Measurements from ENCODE around the gene PIGB. TPM values are rescaled to one million over a fixed set of nuclear protein-coding genes. Genes with fewer than 3 reads are reported as not detected.
"Not testable (repeated sequence)": the region's sequence is repeated elsewhere in the genome, so short reads cannot be mapped to it uniquely, and the experiment has no call there.

Gene PIGB
- total RNA-seq, 4 donors from 2014 or later = 0.51 to 22.3 (median 10.9) TPM

DNA sequence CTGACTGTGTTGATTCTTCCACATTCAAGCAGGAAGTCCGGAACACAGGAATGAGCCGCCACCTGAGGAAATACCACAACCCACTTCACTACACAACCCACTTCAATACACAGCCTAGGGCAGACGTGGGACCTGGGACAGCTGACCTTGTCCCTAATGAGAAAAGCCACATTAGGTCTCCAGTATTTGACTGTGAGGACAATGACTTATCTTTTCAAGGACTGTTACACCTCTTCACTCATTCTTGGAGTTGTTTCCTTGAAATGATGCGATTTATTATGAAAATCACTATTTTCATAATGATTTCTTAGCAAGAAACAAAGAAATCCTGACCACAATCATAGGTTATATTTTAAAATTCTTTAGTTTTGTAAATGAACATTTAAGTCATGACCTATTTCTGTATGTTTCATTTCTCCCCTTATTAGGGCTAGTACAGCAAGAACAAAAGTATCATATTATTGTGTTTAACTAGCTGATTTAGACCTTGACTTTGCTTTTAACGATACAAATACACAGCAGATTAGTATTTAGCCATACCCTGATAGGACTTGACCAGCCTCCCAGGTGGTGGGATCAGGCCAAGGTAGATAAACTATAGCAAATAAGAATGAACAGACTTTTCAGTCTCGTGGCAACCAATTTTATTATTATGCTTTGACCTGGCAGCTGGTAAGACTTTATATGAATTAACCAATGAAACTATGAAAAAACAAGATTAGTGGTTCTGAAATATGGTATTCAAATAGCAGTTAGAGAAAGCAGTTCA is 35.5 kb upstream of the PIGB start:
- H3K9me3 ChIP-seq = no peaks in the 10 kb centered on the region
- intact Hi-C loops (cut with DNase I; ENCODE audit: low total_unique reads) = no loop called here
- no peaks in the 10 kb centered on the region for H3K4me1 ChIP-seq
- H3K36me3 ChIP-seq = no peaks in the 10 kb centered on the region
- H3K27me3 ChIP-seq = no peaks in the 10 kb centered on the region
- TF ChIP-seq CTCF (IDR thresholded peaks at IDR 0.05) (no peak), POLR2A (IDR thresholded peaks at IDR 0.05) (no peak)
- no peak overlapping the region for H3K27ac ChIP-seq
- no peak overlapping the region for H3K4me3 ChIP-seq
- DNase-seq = no peak

DNA sequence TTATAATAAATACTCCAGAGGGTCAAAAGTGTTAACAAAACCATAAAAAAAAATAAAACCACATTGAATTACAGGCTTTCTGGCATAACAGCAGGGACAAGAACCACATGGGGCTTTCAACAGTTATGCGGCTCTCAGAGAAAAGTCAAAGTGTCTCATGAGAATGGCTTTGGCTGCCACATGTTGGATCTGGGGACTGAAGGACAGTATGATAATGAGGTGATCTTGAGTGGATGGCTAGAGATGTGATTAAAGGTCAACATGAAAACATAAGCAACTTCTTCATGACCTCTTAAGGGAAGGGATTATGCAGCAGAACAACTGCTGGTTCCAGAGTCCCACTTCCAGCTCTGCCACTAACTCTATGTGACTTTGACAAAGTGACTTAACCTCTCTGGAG is 34.6 kb upstream of the PIGB start:
- Histone ChIP-seq H3K9me3 (no peaks in the 10 kb centered on the region), H3K4me1 (no peaks in the 10 kb centered on the region), H3K36me3 (no peaks in the 10 kb centered on the region), H3K27me3 (no peaks in the 10 kb centered on the region), H3K4me3 (no peak overlapping the region), H3K27ac (no peak overlapping the region)
- no peak for DNase-seq
- TF ChIP-seq CTCF (IDR thresholded peaks at IDR 0.05) = no peak
- intact Hi-C loops (cut with DNase I; ENCODE audit: low total_unique reads) = no loop called here

- DNase-seq; H3K36me3 ChIP-seq; H3K27ac ChIP-seq; H3K27me3 ChIP-seq; intact Hi-C loops (cut with DNase I; ENCODE audit: low total_unique reads); H3K9me3 ChIP-seq; H3K4me3 ChIP-seq; H3K4me1 ChIP-seq: not testable (repeated sequence)
Measured at GRCh38 chr15:55286442-55287189, 32.4 kb upstream of the PIGB start.

DNA sequence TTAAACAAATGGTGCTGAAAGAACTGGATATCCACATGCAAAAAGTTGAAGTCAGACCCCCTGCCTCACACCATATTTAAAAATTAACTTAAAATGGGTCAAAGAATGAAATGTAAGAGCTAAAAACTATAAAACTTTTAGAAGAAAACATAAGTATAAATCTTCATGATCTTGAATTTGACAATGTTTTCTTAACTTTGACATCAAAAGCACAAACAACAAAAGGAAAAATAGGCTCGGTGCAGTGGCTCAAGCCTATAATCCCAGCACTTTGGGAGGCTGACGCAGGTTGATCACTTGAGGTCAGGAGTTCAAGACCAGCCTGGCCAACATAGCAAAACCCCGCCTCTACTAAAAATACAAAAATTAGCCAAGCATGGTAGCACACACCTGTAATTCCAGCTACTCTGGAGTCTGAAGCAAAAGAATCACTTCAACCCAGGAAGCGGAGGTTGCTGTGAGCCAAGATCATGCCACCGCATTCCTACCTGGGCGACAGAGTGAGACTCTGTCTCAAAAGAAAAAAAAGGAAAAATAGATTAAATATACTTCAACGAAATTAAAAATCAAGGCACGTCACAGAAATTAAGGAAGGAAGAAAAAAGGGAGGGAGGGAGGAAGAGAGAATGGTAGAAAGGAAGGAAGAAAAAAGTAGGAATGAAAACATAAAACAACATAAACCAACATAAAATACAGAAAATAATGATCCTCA is 30.9 kb upstream of the PIGB start:
- H3K9me3 ChIP-seq = no peaks in the 10 kb centered on the region
- DNase-seq = no peak
- H3K27me3 ChIP-seq = no peaks in the 10 kb centered on the region
- H3K4me3 ChIP-seq = peak overlapping the region in 1 of 2 donors; percentile 72
- intact Hi-C loops (cut with DNase I; ENCODE audit: low total_unique reads) = no loop called here
- H3K4me1 ChIP-seq = no peaks in the 10 kb centered on the region
- peak overlapping the region; percentile 88 to 92 for H3K27ac ChIP-seq
- TF ChIP-seq POLR2A (IDR thresholded peaks at IDR 0.05) (no peak), CTCF (IDR thresholded peaks at IDR 0.05) (no peak)
- no peaks in the 10 kb centered on the region for H3K36me3 ChIP-seq

GRCh38 chr15:55289011-55289745 is 29.8 kb upstream of the PIGB start:
- peak; percentile 30 to 37 for DNase-seq
- Histone ChIP-seq H3K27me3 (no peaks in the 10 kb centered on the region), H3K4me3 (peak overlapping the region; percentile 57 to 72), H3K4me1 (no peaks in the 10 kb centered on the region), H3K27ac (peak overlapping the region; percentile 88 to 92), H3K36me3 (no peaks in the 10 kb centered on the region), H3K9me3 (no peaks in the 10 kb centered on the region)
- TF ChIP-seq POLR2A (IDR thresholded peaks at IDR 0.05) = no peak
- no peak for TF ChIP-seq CTCF (IDR thresholded peaks at IDR 0.05)
- intact Hi-C loops (cut with DNase I; ENCODE audit: low total_unique reads) = no loop called here

Data from uterus (tissue), 4 donors.